Endothelial cell of umbilical vein (primary cell): Measurements from ENCODE around the gene KCNK16. TPM values are rescaled to one million over a fixed set of nuclear protein-coding genes. Genes with fewer than 3 reads are reported as not detected.

Source experiments
- BruUV-seq: library from RNA; stranded (reverse); fragments of 400-500 nt; replicated peaks from 2 replicates; lab custom pipeline; 2021; lab: Mats Ljungman, UMichigan
- CTCF ChIA-PET: fragments of 300-600, 350-600 bp; sonication (Branson Sonifier 250); formaldehyde crosslinking; loops from one replicate; lab custom pipeline; 2021; ENCODE audit warnings: antibody characterized with exemption, inconsistent platforms; lab: Charles Lee
- POLR2A ChIA-PET: fragments of 300-600, 350-600 bp; sonication (Branson Sonifier 250); formaldehyde crosslinking; loops from one replicate; lab custom pipeline; 2021; ENCODE audit warnings: antibody characterized with exemption, inconsistent platforms; lab: Charles Lee
- DNase-seq: peaks from one replicate; pipeline ENCODE4 v3.0.0-alpha.2; 2011; ENCODE audit warnings: low read depth, low spot score
- FAIRE-seq: peaks from 2 replicates; lab custom pipeline; 2011; peaks lifted over from hg19 to GRCh38; lab: Jason Lieb, UNC
- H2AFZ ChIP-seq: 2 replicates; pipeline ENCODE4 v1.6.0; 2012; ENCODE audit warnings: low read depth, low read length, control low read depth, inconsistent platforms
- H3K27ac ChIP-seq: 2 replicates; pipeline ENCODE4 v1.5.1; 2011; ENCODE audit warnings: low read depth, mild to moderate bottlenecking, control low read depth, low read length, moderate library complexity; ENCODE audit not compliant: insufficient read depth
- H3K27me3 ChIP-seq, 2 experiments: 2 replicates each; pipeline versions ENCODE4 v1.6.0 to v1.6.1; 2011; ENCODE audit warnings: low read length in 2 of 2, mixed read lengths in 1 of 2; ENCODE audit not compliant: control insufficient read depth in 2 of 2, insufficient read depth in 2 of 2
- H3K36me3 ChIP-seq, 2 experiments: 2 replicates in 1 of 2; 3 replicates in 1 of 2; pipeline ENCODE4 v1.5.1; 2011; ENCODE audit warnings: low read length in 2 of 2, mild to moderate bottlenecking in 1 of 2, moderate library complexity in 1 of 2; ENCODE audit not compliant: control insufficient read depth in 2 of 2, insufficient read depth in 2 of 2; ENCODE audit errors: extremely low read depth in 1 of 2
- H3K4me1 ChIP-seq: 3 replicates; pipeline ENCODE4 v1.5.1; 2011; ENCODE audit warnings: mild to moderate bottlenecking, low read length; ENCODE audit not compliant: control insufficient read depth, insufficient read depth; ENCODE audit errors: extremely low read depth
- H3K4me2 ChIP-seq: 2 replicates; pipeline ENCODE4 v1.6.1; 2011; ENCODE audit warnings: low read length, control low read depth, mixed read lengths; ENCODE audit not compliant: insufficient read depth
- H3K4me3 ChIP-seq, 3 experiments: fragments of 200-600 bp in 1 of 3; sonication (generic), shearing (Covaris generic) in 1 of 3; replicated peaks in 1 of 3; 2 replicates each; pipeline ENCODE4 v1.5.1; 2011 to 2016; ENCODE audit warnings: control low read depth in 3 of 3, low read length in 3 of 3, mild to moderate bottlenecking in 2 of 3, inconsistent platforms in 1 of 3, low read depth in 1 of 3, moderate library complexity in 1 of 3; ENCODE audit not compliant: insufficient read depth in 1 of 3
- H3K79me2 ChIP-seq: 2 replicates; pipeline ENCODE4 v1.6.0; 2012; ENCODE audit warnings: low read length, inconsistent platforms; ENCODE audit not compliant: control insufficient read depth, insufficient read depth
- H3K9ac ChIP-seq: replicated peaks from 2 replicates; pipeline ENCODE3; 2011; ENCODE audit warnings: low read length, control low read depth; ENCODE audit not compliant: insufficient read depth; ENCODE audit errors: extremely low read depth
- H3K9me1 ChIP-seq: replicated peaks from 3 replicates; pipeline ENCODE4 v1.6.0; 2011; ENCODE audit warnings: mild to moderate bottlenecking, low read length; ENCODE audit not compliant: control insufficient read depth, insufficient read depth; ENCODE audit errors: extremely low read depth
- H3K9me3 ChIP-seq: replicated peaks from 2 replicates; pipeline ENCODE4 v1.5.1; 2012; ENCODE audit warnings: low read length, inconsistent platforms; ENCODE audit not compliant: control insufficient read depth, insufficient read depth
- H4K20me1 ChIP-seq: replicated peaks from 2 replicates; pipeline ENCODE3; 2011; ENCODE audit warnings: mild to moderate bottlenecking, low read length; ENCODE audit not compliant: control insufficient read depth, insufficient read depth; ENCODE audit errors: extremely low read depth
- CTCF ChIP-seq, 2 donors: IDR thresholded peaks; 1 replicate in 1 of 2; 2 replicates in 1 of 2; pipeline ENCODE4 v1.5.1; 2011; ENCODE audit warnings: low read length in 2 of 2, mild to moderate bottlenecking in 2 of 2, moderate library complexity in 2 of 2, control low read depth in 1 of 2, inconsistent platforms in 1 of 2, low read depth in 1 of 2; ENCODE audit not compliant: insufficient read depth in 1 of 2; ENCODE audit errors: extremely low read depth in 1 of 2
- FOS ChIP-seq: IDR thresholded peaks from 2 replicates; pipeline ENCODE4 v1.6.1; 2011; ENCODE audit warnings: mild to moderate bottlenecking, low read length, moderate library complexity, borderline replicate concordance; ENCODE audit not compliant: insufficient read depth
- GATA2 ChIP-seq: IDR thresholded peaks from 2 replicates; pipeline ENCODE4 v1.7.0; 2011; ENCODE audit warnings: low read depth, mild to moderate bottlenecking, moderate library complexity, mixed read lengths, low read length; ENCODE audit not compliant: insufficient read length, insufficient read depth
- JUN ChIP-seq: IDR thresholded peaks from 2 replicates; pipeline ENCODE4 v1.6.1; 2011; ENCODE audit warnings: borderline replicate concordance, low read depth; ENCODE audit not compliant: insufficient read length, insufficient read depth
- POLR2A ChIP-seq: IDR thresholded peaks from 2 replicates; pipeline ENCODE4 v1.6.1; 2012; ENCODE audit warnings: low read depth, mild to moderate bottlenecking, control low read depth, low read length
- POLR2AphosphoS5 ChIP-seq: IDR thresholded peaks from 2 replicates; pipeline ENCODE4 v1.6.1; 2012; ENCODE audit warnings: low read depth, mild to moderate bottlenecking, control low read depth, low read length, moderate library complexity; ENCODE audit not compliant: insufficient read depth
- dilution Hi-C: fragments of 300-500 bp; cut with MboI; formaldehyde crosslinking; loops from one replicate; pipeline ENCODE4 v1.15.0; 2019; ENCODE audit warnings: low sequenced_read_pairs; ENCODE audit not compliant: extremely low pct_ligation_motif_present
- intact Hi-C: fragments of 100-400 bp; cut with micrococcal nuclease; formaldehyde crosslinking; loops from one replicate; pipeline ENCODE4 v1.10.0; 2022
- polyA plus RNA-seq, 4 experiments: library from polyadenylated mRNA; depleted of rRNA in 3 of 4; stranded (reverse) in 3 of 4; unstranded in 1 of 4; fragments of >200 nt; gene quantifications; 2 replicates each; pipeline versions ENCODE4 v1.2.1 to v1.2.3, GENCODE V29; 2011 to 2012; ENCODE audit warnings: missing spikeins in 1 of 4
- total RNA-seq: library from RNA; stranded (reverse); gene quantifications from 2 replicates; pipeline ENCODE4 v1.2.3, GENCODE V29; 2021

Gene KCNK16
- total and polyA plus RNA-seq, 2 donors (not counting 3 experiments of a cell fraction or from before 2014, with no cell fraction given): not detected

DNA sequence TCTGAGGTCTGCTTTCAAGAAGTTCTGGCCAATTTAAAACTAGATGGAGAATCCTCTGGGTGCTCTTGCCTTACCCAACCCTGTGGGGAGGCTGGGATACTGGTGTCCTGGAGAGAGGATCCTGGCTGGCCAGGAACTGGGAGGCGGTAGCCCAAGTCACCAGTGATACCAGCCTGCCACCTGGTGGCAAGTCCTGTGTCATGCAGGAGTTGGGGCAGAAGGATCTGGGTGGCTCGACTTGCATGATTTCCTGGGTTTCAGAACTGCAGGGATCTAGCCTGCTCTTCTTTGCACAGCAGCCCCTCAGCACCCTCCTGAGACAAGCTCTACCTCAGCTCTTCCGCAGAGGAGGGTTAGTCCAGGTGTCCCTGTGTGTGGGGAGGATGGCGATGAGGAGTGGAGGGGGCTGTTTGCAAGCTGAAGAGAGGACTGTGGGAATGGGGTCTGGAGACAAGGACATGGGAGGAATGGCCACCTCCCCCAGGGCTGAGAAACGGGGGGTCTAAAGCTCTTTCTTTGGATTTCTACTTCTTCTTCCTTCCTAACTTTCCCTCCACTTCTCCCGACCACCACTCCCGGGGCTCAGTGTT lies 12.5 kb downstream of the KCNK16 start:
- H3K4me3 ChIP-seq: no peak overlapping the region
- FAIRE-seq: peak; percentile 71
- peak; percentile 55 for DNase-seq
- no peaks in the 10 kb centered on the region for H4K20me1 ChIP-seq
- H2AFZ ChIP-seq: no peak overlapping the region
- H3K9me3 ChIP-seq: no peaks in the 10 kb centered on the region
- intact Hi-C loops: loop anchor here (1.0 kb wide), 3 partner anchors 144 to 438 kb away; no protein-coding TSS in a partner anchor
- ChIA-PET CTCF (interaction anchor here (0.7 to 14.2 kb wide), 5 partner anchors 11 to 1677 kb away, joined by 3 to 223 read pairs (median 6); no protein-coding TSS in a partner anchor), POLR2A (no interaction called here)
- H3K9me1 ChIP-seq: no peaks in the 10 kb centered on the region
- TF ChIP-seq GATA2 (no peak), POLR2A (no peak), CTCF (IDR thresholded peaks at IDR 0.05; ENCODE audit: extremely low read depth in 1 of 2, insufficient read depth in 1 of 2, low read depth in 1 of 2, low read length in 2 of 2) (peak; percentile 80 to 90), JUN (no peak), POLR2AphosphoS5 (no peak), FOS (no peak)
- BruUV-seq: no TSS peak
- no peaks in the 10 kb centered on the region for H3K4me1 ChIP-seq
- no peak overlapping the region for H3K9ac ChIP-seq
- H3K36me3 ChIP-seq: no peaks in the 10 kb centered on the region
- dilution Hi-C loops: no loop called here
- no peak overlapping the region for H3K27ac ChIP-seq
- H3K4me2 ChIP-seq: no peak overlapping the region
- peaks cover 19 to 24% of the 10 kb centered on the region in 2 experiments for H3K27me3 ChIP-seq
- no peaks in the 10 kb centered on the region for H3K79me2 ChIP-seq
